HepG2 (cell line): Measurements from ENCODE around the gene CHD9. TPM values are rescaled to one million over a fixed set of nuclear protein-coding genes. Genes with fewer than 3 reads are reported as not detected.

Experiments
- E2F1 ChIP-seq: sonication (generic); formaldehyde crosslinking; IDR thresholded peaks from 2 replicates; pipeline ENCODE4 v1.5.0; 2020; ENCODE audit warnings: missing genetic modification reagents
- FOXA1 ChIP-seq, 2 experiments: fragments of 450-650 bp in 1 of 2; sonication (generic) in 1 of 2; formaldehyde crosslinking in 1 of 2; IDR thresholded peaks; 2 replicates each; pipeline versions ENCODE4 v1.4.0 to v1.6.1; 2016 to 2020; ENCODE audit warnings: missing genetic modification reagents in 1 of 2
- HDAC1 ChIP-seq: sonication (generic); formaldehyde crosslinking; IDR thresholded peaks from 2 replicates; pipeline ENCODE4 v1.5.1; 2020; ENCODE audit warnings: mild to moderate bottlenecking, missing genetic modification reagents
- ONECUT2 ChIP-seq: sonication (generic); formaldehyde crosslinking; IDR thresholded peaks from 2 replicates; pipeline ENCODE4 v1.4.0; 2020; ENCODE audit warnings: missing genetic modification reagents
- SOX6 ChIP-seq, 2 experiments: fragments of 450-650 bp in 1 of 2; sonication (generic) in 1 of 2; formaldehyde crosslinking in 1 of 2; IDR thresholded peaks; 2 replicates each; pipeline versions ENCODE4 v1.4.0 to v1.6.1; 2017 to 2020; ENCODE audit warnings: antibody characterized with exemption in 1 of 2, mild to moderate bottlenecking in 1 of 2, missing genetic modification reagents in 1 of 2
- SP5 ChIP-seq: IDR thresholded peaks from 2 replicates; pipeline ENCODE4 v1.6.1; 2016; ENCODE audit warnings: low read depth, borderline replicate concordance
- SSRP1 ChIP-seq: IDR thresholded peaks from 2 replicates; pipeline ENCODE4 v1.6.1; 2016; ENCODE audit warnings: control low read depth
- ZNF296 ChIP-seq: sonication (generic); formaldehyde crosslinking; conservative IDR thresholded peaks from 2 replicates; pipeline ENCODE4 v1.5.0; 2020; ENCODE audit warnings: mild to moderate bottlenecking, missing genetic modification reagents
- polyA plus RNA-seq, 8 experiments: library from polyadenylated mRNA; depleted of rRNA in 3 of 8; stranded (reverse) in 7 of 8; unstranded in 1 of 8; fragments of >200 nt; fragmentation: Illumina TruSeq in 4 of 8; extraction: Trizol in 4 of 8; gene quantifications; 2 replicates each; pipeline versions ENCODE4 v1.2.1 to v1.2.3, GENCODE V29; 2011 to 2016; ENCODE audit warnings: low read depth in 4 of 8, missing spikeins in 1 of 8, mixed read lengths in 1 of 8; ENCODE audit not compliant: insufficient read depth in 1 of 8
- total RNA-seq, 5 experiments: library from RNA; depleted of rRNA; stranded (reverse); fragments of >200 nt; fragmentation: Illumina TruSeq; extraction: Trizol; gene quantifications; 2 replicates each; pipeline ENCODE4 v1.2.3, GENCODE V29; 2016; ENCODE audit warnings: low read depth in 1 of 5
- TF ChIP-seq, protein P1 (sequence below): sonication (generic); formaldehyde crosslinking; IDR thresholded peaks from 2 replicates; pipeline ENCODE4 v1.5.0; 2020; ENCODE audit warnings: missing genetic modification reagents
- TF ChIP-seq, protein P2 (sequence below): sonication (generic); formaldehyde crosslinking; IDR thresholded peaks from 2 replicates; pipeline ENCODE4 v1.5.0; 2020; ENCODE audit warnings: mild to moderate bottlenecking, missing genetic modification reagents, borderline replicate concordance
- TF ChIP-seq, protein P3 (sequence below), 2 experiments: fragments of 450-650 bp in 1 of 2; sonication (generic) in 1 of 2; formaldehyde crosslinking; IDR thresholded peaks; 2 replicates each; pipeline versions ENCODE4 v1.5.0 to v1.8.0; 2020 to 2022; ENCODE audit warnings: mild to moderate bottlenecking in 1 of 2, missing genetic modification reagents in 1 of 2
- TF ChIP-seq, protein P4 (sequence below): sonication (generic); formaldehyde crosslinking; IDR thresholded peaks from 2 replicates; pipeline ENCODE4 v1.4.0; 2020; ENCODE audit warnings: missing genetic modification reagents

Gene CHD9
- total and polyA plus RNA-seq, 2 of the 13 experiments (the other 11 are each of a cell fraction or from before 2014, with no cell fraction given), result 23.4 to 27.7 TPM

DNA sequence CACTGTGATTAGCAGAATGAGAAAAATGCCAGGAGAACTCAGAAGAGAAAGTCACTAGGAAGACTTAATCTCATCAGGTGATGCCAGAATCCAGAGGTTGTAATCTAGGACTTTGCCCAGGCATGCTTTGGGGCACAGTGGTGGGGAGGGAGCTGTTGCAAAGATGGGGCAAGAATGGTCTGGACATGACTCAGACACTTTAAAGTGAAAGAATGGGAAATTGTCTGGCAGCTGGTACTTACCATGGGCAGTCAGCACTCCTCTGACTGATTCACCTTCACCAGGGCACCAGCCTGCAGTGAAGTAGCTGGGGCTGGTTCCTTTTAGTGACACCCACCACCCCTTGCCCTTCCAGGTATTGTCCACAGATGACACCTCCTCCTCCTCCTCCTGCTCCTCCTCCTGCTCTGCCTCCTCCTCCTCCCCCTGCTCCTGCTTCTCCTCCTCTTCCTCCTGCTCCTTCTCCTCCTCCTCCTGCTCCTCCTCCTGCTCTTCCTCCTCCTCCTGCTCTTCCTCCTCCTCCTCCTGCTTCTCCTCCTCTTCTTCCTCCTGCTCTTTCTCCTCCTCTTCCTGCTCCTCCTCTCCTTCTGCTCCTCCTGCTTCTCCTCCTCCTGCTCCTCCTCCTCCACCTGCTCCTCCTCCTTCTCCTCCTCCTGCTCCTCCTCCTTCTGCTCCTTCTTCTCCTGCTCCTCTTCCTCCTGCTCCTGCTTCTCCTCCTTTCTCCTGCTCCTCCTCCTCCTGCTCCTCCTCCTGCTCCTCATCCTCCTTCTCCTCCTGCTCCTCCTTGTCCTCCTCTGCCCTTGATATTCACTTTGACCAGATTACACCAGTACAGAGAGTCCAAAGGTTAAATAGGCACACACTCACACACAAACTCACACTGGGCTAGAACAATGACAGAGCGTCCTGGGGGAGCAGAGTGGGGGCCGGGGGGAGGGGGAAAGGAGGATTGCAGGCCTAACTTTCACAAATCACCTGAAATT lies 2.0 kb upstream of the CHD9 start, which contains the start of gene CHD9NB (continued):
- TF ChIP-seq E2F1 (CRISPR knock-in tag), result no peak
- no peak for TF ChIP-seq SOX6 (IDR thresholded peaks at IDR 0.05)
- TF ChIP-seq SOX6 (CRISPR knock-in tag; IDR thresholded peaks at IDR 0.05), result peak; percentile 72
- TF ChIP-seq SSRP1, result peak; percentile 94; the same call in 1 of the 2 replicates
- TF ChIP-seq, protein P1, sequence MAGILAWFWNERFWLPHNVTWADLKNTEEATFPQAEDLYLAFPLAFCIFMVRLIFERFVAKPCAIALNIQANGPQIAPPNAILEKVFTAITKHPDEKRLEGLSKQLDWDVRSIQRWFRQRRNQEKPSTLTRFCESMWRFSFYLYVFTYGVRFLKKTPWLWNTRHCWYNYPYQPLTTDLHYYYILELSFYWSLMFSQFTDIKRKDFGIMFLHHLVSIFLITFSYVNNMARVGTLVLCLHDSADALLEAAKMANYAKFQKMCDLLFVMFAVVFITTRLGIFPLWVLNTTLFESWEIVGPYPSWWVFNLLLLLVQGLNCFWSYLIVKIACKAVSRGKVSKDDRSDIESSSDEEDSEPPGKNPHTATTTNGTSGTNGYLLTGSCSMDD (CRISPR knock-in tag), result no peak
- TF ChIP-seq, protein P2, sequence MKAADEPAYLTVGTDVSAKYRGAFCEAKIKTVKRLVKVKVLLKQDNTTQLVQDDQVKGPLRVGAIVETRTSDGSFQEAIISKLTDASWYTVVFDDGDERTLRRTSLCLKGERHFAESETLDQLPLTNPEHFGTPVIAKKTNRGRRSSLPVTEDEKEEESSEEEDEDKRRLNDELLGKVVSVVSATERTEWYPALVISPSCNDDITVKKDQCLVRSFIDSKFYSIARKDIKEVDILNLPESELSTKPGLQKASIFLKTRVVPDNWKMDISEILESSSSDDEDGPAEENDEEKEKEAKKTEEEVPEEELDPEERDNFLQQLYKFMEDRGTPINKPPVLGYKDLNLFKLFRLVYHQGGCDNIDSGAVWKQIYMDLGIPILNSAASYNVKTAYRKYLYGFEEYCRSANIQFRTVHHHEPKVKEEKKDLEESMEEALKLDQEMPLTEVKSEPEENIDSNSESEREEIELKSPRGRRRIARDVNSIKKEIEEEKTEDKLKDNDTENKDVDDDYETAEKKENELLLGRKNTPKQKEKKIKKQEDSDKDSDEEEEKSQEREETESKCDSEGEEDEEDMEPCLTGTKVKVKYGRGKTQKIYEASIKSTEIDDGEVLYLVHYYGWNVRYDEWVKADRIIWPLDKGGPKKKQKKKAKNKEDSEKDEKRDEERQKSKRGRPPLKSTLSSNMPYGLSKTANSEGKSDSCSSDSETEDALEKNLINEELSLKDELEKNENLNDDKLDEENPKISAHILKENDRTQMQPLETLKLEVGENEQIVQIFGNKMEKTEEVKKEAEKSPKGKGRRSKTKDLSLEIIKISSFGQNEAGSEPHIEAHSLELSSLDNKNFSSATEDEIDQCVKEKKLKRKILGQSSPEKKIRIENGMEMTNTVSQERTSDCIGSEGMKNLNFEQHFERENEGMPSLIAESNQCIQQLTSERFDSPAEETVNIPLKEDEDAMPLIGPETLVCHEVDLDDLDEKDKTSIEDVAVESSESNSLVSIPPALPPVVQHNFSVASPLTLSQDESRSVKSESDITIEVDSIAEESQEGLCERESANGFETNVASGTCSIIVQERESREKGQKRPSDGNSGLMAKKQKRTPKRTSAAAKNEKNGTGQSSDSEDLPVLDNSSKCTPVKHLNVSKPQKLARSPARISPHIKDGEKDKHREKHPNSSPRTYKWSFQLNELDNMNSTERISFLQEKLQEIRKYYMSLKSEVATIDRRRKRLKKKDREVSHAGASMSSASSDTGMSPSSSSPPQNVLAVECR (CRISPR knock-in tag), result peak; percentile 14; the same call in 1 of the 2 replicates
- TF ChIP-seq, protein P3, sequence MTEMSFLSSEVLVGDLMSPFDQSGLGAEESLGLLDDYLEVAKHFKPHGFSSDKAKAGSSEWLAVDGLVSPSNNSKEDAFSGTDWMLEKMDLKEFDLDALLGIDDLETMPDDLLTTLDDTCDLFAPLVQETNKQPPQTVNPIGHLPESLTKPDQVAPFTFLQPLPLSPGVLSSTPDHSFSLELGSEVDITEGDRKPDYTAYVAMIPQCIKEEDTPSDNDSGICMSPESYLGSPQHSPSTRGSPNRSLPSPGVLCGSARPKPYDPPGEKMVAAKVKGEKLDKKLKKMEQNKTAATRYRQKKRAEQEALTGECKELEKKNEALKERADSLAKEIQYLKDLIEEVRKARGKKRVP (CRISPR knock-in tag; IDR thresholded peaks at IDR 0.05), result peak; percentile 5 to 48; a peak in 1 of 4 replicates
- no peak for TF ChIP-seq ZNF296 (CRISPR knock-in tag)
- 0 out of 2 replicates have a peak, but pooled peaks have one; percentile 10 for TF ChIP-seq FOXA1 (IDR thresholded peaks at IDR 0.05)
- TF ChIP-seq FOXA1 (CRISPR knock-in tag; IDR thresholded peaks at IDR 0.05), result no peak
- TF ChIP-seq HDAC1, result 0 out of 2 replicates have a peak, but pooled peaks have one; percentile 22
- no peak for TF ChIP-seq SP5 (CRISPR knock-in tag)
- TF ChIP-seq, protein P4, sequence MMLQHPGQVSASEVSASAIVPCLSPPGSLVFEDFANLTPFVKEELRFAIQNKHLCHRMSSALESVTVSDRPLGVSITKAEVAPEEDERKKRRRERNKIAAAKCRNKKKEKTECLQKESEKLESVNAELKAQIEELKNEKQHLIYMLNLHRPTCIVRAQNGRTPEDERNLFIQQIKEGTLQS (CRISPR knock-in tag), result peak; percentile 58; the same call in 1 of the 2 replicates
- no peak for TF ChIP-seq ONECUT2 (CRISPR knock-in tag)
